Measurements from ENCODE around the gene PRDM16.

DNA sequence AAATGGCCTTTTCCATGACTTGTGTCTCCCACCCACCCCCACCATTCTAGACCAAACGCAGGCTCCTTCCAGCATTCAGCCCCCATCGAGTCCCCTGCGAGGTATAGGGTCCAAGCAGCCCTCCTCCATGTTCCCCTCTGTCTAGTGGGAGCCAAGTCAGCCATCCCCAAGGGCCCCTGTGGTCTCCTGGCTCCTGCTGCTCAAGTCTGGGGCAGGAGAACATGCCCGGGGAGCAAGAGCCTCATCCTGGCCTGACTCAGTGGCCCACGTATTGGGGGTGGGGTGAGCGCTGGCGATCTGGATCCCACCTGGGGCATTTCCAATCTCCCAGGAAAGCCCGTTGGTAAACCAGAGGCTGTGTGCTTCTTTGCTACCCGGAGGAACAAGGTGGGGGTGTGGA is 4.1 kb upstream of the PRDM16 start:
- TF ChIP-seq POLR2A (IDR thresholded peaks at IDR 0.05), result no peak
- TF ChIP-seq EP300 (IDR thresholded peaks at IDR 0.05; ENCODE audit: low read depth), result no peak
- TF ChIP-seq, protein P1, sequence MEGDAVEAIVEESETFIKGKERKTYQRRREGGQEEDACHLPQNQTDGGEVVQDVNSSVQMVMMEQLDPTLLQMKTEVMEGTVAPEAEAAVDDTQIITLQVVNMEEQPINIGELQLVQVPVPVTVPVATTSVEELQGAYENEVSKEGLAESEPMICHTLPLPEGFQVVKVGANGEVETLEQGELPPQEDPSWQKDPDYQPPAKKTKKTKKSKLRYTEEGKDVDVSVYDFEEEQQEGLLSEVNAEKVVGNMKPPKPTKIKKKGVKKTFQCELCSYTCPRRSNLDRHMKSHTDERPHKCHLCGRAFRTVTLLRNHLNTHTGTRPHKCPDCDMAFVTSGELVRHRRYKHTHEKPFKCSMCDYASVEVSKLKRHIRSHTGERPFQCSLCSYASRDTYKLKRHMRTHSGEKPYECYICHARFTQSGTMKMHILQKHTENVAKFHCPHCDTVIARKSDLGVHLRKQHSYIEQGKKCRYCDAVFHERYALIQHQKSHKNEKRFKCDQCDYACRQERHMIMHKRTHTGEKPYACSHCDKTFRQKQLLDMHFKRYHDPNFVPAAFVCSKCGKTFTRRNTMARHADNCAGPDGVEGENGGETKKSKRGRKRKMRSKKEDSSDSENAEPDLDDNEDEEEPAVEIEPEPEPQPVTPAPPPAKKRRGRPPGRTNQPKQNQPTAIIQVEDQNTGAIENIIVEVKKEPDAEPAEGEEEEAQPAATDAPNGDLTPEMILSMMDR (IDR thresholded peaks at IDR 0.05), result no peak
- no peak for TF ChIP-seq POLR2AphosphoS5 (IDR thresholded peaks at IDR 0.05)
